ENCODE measurements around the gene KRIT1. TPM values are rescaled to one million over a fixed set of nuclear protein-coding genes. Genes with fewer than 3 reads are reported as not detected.

Gene KRIT1
- total and polyA plus RNA-seq, 2 of the 13 experiments (the other 11 are each of a cell fraction or from before 2014, with no cell fraction given) = 29.4 to 37.7 TPM

DNA sequence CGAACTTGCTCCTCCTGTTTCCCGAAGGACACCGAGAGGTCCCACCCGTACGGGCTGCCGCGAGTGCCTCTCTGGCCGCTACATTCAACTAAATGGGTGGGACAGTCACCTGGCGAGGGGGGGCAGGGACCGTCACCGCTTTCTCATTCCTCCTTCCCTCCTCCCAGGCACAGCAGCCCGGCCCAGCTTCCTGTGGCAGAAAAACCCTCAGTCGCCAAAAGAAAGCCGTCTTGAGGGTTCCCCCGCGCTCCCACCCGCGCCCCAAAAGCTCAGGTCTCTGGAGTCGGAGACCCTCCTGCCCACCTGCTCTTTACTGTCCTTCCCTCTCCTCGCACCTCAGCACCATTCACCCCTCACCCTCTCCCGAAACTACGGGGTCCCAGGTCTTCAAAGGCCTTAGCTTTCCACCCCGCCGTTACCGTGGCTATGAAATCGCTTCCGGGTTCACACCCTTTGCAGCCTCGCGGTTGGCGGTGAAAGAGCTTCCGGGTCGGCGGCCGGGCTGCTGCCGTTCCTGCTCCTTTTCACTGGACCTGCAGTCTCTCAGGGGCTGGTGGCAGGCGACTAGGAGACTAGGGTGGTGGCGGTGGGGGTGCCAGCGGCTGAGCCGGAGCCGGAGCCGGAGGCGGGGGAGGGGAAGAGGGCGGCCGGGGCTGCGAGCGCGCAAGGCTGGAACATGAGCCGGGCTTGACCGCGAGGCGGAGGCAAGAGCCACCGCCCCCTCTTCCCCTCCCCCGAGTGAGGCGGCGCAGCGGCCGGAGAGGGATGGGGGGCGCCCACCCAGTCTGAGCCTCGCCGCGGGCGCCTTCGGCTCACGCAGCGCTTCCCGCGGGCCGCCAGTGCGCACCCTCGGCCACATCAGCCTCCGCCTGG lies at the start of gene KRIT1, which contains the start of gene ANKIB1 (continued):
- TF ChIP-seq ZNF24 (IDR thresholded peaks at IDR 0.05) = no peak
- TF ChIP-seq SRF (IDR thresholded peaks at IDR 0.05; ENCODE audit: low read depth, low read length) = no peak
- no peak for TF ChIP-seq ARID2 (CRISPR knock-in tag; IDR thresholded peaks at IDR 0.05; ENCODE audit: borderline replicate concordance)
- no peak for TF ChIP-seq NCOA1 (CRISPR knock-in tag; IDR thresholded peaks at IDR 0.05)
- TF ChIP-seq PHB2 (IDR thresholded peaks at IDR 0.05; ENCODE audit: partially characterized antibody) = no peak
- no peak for TF ChIP-seq CEBPB (IDR thresholded peaks at IDR 0.05; ENCODE audit: borderline replicate concordance, low read depth, low read length)
- no peak for TF ChIP-seq ZNF33B (CRISPR knock-in tag; IDR thresholded peaks at IDR 0.05)
- TF ChIP-seq ZNF678 (CRISPR knock-in tag; IDR thresholded peaks at IDR 0.05) = 0 out of 2 replicates have a peak, but pooled peaks have one; percentile 32
- TF ChIP-seq ZNF816 (CRISPR knock-in tag; IDR thresholded peaks at IDR 0.05; ENCODE audit: borderline replicate concordance) = 0 out of 2 replicates have a peak, but pooled peaks have one; percentile 58
- TF ChIP-seq DNMT1 (CRISPR knock-in tag; IDR thresholded peaks at IDR 0.05) = no peak
- no peak for TF ChIP-seq SMAD9 (CRISPR knock-in tag; IDR thresholded peaks at IDR 0.05)
- no peak; the same call in 1 of the 2 replicates for TF ChIP-seq ZNF558 (CRISPR knock-in tag; IDR thresholded peaks at IDR 0.05; ENCODE audit: borderline replicate concordance)
- TF ChIP-seq YEATS2 (CRISPR knock-in tag; IDR thresholded peaks at IDR 0.05; ENCODE audit: borderline replicate concordance) = peak; percentile 74; the same call in 1 of the 2 replicates
- TF ChIP-seq FOXA3 (CRISPR knock-in tag; IDR thresholded peaks at IDR 0.05) = 0 out of 2 replicates have a peak, but pooled peaks have one; percentile 12
- TF ChIP-seq, protein P1, sequence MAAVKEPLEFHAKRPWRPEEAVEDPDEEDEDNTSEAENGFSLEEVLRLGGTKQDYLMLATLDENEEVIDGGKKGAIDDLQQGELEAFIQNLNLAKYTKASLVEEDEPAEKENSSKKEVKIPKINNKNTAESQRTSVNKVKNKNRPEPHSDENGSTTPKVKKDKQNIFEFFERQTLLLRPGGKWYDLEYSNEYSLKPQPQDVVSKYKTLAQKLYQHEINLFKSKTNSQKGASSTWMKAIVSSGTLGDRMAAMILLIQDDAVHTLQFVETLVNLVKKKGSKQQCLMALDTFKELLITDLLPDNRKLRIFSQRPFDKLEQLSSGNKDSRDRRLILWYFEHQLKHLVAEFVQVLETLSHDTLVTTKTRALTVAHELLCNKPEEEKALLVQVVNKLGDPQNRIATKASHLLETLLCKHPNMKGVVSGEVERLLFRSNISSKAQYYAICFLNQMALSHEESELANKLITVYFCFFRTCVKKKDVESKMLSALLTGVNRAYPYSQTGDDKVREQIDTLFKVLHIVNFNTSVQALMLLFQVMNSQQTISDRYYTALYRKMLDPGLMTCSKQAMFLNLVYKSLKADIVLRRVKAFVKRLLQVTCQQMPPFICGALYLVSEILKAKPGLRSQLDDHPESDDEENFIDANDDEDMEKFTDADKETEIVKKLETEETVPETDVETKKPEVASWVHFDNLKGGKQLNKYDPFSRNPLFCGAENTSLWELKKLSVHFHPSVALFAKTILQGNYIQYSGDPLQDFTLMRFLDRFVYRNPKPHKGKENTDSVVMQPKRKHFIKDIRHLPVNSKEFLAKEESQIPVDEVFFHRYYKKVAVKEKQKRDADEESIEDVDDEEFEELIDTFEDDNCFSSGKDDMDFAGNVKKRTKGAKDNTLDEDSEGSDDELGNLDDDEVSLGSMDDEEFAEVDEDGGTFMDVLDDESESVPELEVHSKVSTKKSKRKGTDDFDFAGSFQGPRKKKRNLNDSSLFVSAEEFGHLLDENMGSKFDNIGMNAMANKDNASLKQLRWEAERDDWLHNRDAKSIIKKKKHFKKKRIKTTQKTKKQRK (IDR thresholded peaks at IDR 0.05; ENCODE audit: low read length) = no peak
- TF ChIP-seq ZNF652 (CRISPR knock-in tag; IDR thresholded peaks at IDR 0.05; ENCODE audit: borderline replicate concordance, low read depth) = no peak
- peak; percentile 83 for TF ChIP-seq HNRNPK (IDR thresholded peaks at IDR 0.05; ENCODE audit: low read depth, low read length, poor library complexity, severe bottlenecking)
- TF ChIP-seq ZKSCAN1 (IDR thresholded peaks at IDR 0.05; ENCODE audit: low read length) = no peak
- TF ChIP-seq SCMH1 (CRISPR knock-in tag; IDR thresholded peaks at IDR 0.05; ENCODE audit: borderline replicate concordance) = no peak
- TF ChIP-seq, protein P2, sequence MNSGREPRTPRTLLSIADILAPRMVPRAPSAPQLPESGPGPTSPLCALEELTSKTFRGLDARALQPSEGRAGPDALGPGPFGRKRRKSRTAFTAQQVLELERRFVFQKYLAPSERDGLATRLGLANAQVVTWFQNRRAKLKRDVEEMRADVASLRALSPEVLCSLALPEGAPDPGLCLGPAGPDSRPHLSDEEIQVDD (CRISPR knock-in tag; IDR thresholded peaks at IDR 0.05; ENCODE audit: borderline replicate concordance) = peak; percentile 27; the same call in 1 of the 2 replicates
- no peak for TF ChIP-seq NFIB (CRISPR knock-in tag; IDR thresholded peaks at IDR 0.05; ENCODE audit: borderline replicate concordance)
- no peak for TF ChIP-seq RBM22 (optimal IDR thresholded peaks at IDR 0.05; ENCODE audit: low read length)
- peak; percentile 94 for TF ChIP-seq PHF8 (CRISPR knock-in tag; IDR thresholded peaks at IDR 0.05)
- peak; percentile 58; the same call in 1 of the 2 replicates for TF ChIP-seq ZFYVE20 (CRISPR knock-in tag; IDR thresholded peaks at IDR 0.05; ENCODE audit: borderline replicate concordance, low read depth)
- TF ChIP-seq, protein P3, sequence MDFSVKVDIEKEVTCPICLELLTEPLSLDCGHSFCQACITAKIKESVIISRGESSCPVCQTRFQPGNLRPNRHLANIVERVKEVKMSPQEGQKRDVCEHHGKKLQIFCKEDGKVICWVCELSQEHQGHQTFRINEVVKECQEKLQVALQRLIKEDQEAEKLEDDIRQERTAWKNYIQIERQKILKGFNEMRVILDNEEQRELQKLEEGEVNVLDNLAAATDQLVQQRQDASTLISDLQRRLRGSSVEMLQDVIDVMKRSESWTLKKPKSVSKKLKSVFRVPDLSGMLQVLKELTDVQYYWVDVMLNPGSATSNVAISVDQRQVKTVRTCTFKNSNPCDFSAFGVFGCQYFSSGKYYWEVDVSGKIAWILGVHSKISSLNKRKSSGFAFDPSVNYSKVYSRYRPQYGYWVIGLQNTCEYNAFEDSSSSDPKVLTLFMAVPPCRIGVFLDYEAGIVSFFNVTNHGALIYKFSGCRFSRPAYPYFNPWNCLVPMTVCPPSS (IDR thresholded peaks at IDR 0.05) = no peak
- TF ChIP-seq FOSL2 (CRISPR knock-in tag; IDR thresholded peaks at IDR 0.05) = peak; percentile 15; the same call in 1 of the 2 replicates
